Stimulated activated CD4-positive, alpha-beta T cell treated with anti-CD3 and anti-CD28 coated beads, TNF-alpha, amount 100 ng/mL, for 4 hours (primary cell): ENCODE measurements around the gene NPY4R.
"Not testable (repeated sequence)": the region's sequence is repeated elsewhere in the genome, so short reads cannot be mapped to it uniquely, and the experiment has no call there.

Source experiments
- DNase-seq, 3 experiments: peaks; one replicate each; pipeline ENCODE4 v3.0.0-alpha.2; 2020; ENCODE audit warnings: low read depth in 3 of 3

NPY4R gene, protein sequence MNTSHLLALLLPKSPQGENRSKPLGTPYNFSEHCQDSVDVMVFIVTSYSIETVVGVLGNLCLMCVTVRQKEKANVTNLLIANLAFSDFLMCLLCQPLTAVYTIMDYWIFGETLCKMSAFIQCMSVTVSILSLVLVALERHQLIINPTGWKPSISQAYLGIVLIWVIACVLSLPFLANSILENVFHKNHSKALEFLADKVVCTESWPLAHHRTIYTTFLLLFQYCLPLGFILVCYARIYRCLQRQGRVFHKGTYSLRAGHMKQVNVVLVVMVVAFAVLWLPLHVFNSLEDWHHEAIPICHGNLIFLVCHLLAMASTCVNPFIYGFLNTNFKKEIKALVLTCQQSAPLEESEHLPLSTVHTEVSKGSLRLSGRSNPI

DNA sequence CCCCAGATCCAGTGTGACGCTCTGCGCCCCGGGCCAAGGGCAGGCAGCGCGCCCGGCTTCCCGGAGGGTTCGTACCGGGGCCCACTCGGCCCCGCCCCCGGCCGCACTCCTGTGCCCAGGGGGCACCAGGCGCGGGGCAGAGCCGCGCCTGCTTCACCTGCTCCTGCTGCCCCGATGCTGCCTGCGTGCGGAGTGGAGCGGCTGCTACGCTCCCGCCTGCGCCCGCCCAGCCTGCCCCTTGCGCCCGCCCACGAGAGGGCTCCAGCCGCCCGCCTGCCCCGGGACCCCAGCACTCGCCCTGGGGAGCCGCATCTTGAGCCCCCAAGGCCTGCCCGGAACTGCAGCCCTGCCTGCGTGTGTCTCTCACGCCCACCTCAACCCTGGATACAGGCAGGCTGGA is at the start of gene NPY4R:
Gene NPY4R (minus strand): TSS at position 194 of the 400 bp plus-strand sequence. CDS start 3,323 bp downstream, outside the sequence.
- DNase-seq, result not testable (repeated sequence)

DNA sequence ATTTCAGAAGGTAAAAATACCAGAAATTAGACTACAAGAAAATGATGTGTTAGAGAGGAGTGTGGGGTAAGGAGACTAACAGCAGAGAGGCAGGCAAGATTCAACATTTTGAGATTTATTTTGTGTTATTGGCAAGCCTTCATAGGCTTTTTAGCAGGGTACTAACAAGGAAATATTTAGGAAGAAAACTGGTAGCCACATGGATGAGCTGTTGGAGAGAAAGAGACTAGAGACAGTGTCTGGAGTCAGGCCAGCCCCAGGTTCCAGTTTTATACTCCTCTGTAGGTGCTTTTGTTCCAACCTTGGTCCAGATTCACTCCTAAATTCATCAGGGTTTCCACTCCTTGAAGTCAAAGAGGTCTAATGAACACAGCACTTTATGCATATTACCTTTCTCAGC is 49.6 kb upstream of the NPY4R start:
- DNase-seq, result no peak

DNA sequence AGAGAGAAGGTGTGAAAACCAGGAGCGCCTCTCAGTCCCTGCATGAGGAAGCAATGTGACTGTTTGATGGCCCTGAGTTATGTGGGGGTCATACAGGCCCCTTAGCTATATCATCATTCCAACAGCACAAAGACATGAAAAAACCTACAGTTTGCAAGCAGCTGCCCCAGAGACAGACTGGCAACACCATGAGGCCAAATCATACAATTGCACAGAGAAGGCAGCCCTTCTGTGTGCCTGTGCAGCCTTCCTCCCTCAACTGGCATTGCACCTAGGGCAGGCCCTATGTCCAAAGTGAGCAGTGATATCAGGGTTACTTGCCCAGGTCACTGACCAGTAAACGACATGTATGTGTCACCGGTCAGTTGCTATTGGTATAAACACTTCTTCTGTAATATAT is 49.1 kb upstream of the NPY4R start:
- no peak for DNase-seq

DNA sequence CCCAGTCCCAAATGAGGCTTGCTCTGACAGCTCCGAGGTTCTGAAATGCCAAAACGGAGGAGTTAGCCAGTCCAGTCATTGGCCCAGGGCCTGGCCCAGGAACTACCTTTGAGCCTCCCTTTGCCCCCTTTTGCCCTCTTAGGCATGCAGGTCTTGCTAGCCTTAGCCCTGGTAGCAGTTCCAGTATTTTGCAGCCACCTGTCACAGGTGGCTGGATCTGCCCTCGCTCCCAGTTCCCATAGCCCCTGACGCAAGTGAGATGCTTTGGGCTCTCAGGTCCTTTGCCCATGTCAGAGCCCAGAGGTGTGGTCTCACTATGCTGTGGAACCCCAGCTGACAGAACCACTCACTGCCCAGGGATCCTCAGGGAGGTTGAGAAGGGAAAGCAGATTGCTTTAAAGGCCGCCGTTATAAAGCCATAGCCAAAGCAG is 48.7 kb upstream of the NPY4R start:
- DNase-seq, result no peak

DNA sequence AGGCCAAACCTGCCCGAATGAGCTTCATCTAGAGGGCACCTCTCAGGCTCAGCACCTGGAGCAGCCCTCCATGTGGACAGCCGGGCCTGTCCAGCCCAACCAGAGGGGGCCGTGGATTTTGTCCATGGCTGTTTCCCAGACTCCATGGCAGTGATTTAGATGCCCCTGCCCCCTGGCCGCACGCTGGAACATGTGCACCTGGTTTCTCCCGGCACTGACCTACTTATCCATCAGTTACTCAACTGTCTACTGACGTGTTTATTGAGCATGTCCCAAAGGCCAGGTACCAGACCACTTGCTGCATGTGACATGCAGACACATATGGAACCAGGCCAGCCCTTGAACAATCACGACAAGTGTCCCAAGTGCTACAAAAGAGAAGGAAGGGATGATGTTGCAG is 47.6 kb upstream of the NPY4R start:
- not testable (repeated sequence) for DNase-seq

DNA sequence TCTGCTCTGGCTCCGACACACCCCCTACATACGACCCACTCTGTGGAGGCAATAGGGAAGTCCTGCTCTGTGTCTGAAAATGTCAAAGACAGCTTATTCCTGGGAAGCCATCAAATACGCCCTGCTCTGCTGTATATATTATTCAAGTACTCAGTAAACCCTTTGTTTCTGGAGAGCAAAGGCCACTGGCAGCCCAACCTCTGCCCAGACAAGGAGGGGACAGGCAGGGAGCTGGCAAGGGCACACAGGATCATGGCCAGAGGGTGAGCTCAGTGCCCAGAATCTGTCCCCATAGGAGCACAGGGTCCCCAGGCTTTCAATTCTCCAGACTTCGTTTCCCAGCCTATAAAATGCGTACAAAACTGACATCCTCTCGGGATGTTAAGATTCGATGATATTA is 47.0 kb upstream of the NPY4R start:
- not testable (repeated sequence) for DNase-seq

DNA sequence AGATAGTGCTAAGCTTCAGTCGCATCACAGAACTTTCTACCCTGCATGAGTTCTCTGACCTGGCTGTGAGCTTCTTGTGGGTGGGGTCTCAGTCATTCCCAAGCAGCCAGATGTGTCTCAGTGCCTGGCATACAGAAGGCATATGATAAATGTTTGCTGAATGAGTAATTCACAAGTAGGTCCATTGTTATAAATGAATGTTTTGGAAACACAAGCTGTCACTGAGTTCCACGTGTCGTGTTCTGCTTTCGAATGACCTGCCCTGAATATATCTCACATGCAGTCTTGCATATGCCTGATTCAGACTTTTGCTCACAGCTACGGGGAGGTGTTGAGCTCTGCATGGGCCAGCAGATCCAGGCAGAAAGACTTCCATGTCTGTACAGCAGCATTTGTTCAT is 46.2 kb upstream of the NPY4R start:
- DNase-seq, result not testable (repeated sequence)

DNA sequence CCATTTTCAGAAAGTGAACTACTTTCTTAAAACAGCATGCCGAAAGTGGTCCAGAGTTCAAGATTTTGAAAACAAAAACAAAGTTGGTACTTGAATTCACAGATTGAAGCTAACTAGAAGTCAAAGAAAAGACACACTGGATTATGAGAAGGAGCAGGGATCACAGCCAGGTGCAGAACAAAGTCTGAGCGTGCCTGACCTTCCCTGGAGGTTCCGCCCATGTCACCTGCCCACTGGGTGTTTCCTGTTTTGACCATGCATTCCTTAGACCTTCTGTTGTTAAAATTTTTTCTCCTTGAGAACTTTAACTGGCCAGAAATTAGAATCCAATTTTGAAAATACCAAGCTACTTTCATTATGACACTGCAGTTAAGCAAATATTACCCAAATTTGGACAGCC is 34.2 kb upstream of the NPY4R start:
- not testable (repeated sequence) for DNase-seq

DNA sequence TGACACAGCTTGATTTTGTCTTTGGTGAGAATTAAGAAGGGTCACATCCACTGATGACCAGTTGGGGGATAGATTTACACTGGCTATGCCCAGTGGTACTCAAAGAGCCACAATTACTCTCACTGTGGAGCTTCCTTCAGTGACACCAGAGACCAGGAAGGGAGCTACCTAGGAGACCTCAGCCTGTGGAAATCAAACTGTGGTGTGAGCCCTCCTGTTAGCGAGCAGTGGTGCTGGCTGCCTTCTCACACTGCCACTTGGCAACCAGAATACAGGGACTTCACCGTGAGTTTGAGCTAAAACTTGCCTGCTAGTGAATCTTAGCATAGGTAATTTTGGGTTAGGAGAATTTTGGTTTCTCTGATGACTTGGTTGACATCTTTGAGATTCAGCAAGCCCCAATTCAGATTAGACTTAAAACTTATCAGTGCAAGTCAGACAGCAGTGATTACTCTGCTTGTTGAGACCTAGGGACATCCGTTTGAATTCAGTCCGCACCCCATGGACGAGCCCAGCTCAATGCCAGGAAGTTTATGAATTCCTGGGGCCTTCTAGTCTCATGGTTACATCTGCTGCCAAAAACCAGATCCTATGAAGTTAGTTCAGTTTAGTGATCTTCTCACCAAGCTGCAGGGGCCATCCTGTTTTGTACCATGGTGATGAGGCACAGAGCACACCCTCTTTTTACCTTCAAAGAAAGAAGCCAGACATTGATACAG is 33.4 kb upstream of the NPY4R start:
- DNase-seq, result not testable (repeated sequence)

DNA sequence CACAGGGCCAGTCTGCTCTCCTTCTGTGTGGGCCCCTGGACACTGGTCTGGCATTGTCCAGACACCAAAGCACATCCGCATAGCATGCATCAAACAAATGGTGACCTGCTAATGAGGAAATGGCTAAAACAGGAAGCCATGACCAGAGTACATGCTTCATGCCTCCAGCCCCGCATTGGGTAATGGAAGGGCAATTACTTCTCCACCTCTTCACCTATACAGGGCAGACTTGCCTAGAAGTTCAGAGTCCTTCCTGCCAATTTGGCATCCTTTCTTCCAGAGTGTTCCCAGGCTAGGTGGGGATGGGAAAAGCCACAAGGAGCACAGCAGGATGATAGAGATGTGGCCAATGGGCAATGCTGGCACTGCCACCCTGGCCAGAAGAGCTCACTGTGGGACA is 32.1 kb upstream of the NPY4R start:
- not testable (repeated sequence) for DNase-seq

DNA sequence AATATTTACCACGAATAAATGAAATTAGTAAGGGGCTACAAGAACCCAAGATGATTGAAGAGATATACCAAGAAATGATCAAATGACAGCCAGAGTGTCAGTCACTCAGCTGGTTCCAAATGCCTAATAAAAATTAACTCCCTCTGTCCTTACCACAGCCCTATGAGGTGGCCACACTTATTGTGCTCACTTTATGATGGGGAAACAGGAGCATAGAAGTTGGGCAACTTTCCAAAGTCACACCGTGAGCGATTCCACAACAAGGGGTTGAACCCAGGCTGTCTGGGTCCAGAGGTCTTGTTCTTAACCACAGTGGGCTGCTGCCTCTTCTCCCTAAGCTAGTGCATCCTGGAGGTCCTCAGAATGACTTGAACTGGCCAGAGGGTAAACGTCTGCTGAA is 31.6 kb upstream of the NPY4R start:
- DNase-seq, result not testable (repeated sequence)

DNA sequence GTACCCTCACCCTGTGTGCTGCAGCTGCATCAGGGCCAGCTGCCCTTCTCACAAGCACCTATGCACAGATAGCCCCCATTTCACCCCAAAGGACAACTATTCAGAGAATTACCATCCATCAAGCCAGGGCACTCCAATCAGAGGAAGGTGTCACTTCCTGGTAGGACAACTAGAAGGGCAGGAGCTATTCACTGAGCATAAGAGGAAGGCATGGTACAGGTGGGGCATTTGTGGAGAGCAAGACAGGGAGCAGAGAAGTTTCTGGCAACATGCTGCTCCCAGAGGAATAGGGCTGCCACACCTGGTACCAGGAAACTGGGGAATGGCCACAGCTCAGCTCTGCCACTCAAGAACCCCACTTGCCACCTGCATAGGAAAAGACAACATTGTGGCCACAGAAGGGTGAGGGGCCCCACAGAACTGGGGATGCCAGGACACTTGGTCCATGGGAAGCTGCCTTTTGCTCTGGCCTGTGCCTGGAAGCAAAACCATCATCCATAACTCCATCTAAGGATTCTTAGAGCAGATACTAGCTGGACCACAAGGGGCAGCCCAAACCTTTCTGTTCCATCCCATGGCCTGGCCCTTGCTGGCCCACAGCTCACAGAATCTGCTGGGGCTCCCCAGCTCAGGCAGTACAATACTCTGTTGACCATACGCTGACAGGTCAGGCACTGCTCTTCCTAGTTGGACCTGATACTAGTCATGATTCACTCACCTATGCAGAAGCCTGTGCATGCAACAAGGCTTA is 25.8 kb upstream of the NPY4R start:
- DNase-seq, result not testable (repeated sequence)

DNA sequence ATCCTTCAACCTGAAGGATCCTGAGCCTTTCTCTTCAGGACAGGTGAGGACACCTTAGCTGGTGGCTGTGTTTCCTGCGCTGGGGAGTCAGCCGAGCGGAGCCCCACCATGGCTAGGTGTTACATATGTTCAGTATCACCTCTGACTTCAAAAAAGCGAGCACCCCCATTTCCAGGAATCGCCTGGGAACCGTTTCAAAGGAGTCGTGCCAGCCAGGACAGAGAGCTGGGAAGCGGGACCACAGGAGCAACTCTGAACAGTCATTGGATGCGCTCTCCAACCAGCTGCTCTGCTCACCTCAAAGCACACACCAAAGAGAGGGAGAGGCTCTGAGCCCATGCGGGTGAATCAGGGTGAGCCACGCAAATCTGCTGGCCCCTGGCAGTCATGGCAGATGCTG is 24.5 kb upstream of the NPY4R start:
- DNase-seq, result not testable (repeated sequence)

DNA sequence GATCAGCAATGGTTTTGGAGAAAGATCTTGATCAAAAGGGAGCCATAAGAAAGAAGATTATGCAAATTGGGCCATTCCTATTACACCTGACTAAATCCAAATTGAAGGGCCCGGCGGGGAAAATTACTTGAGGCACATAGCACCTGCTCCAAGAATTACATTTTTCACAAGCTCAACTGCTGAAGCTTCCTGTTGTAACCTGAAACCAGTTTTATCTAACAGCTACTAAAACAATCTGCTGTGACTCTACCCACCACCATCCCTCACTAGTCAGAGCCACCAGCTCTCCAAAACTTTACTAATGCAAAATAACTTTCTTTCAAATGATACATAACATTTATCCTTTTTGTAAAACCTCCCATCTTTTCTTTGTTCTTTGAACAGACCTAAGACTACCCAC is 20.7 kb upstream of the NPY4R start:
- not testable (repeated sequence) for DNase-seq

DNA sequence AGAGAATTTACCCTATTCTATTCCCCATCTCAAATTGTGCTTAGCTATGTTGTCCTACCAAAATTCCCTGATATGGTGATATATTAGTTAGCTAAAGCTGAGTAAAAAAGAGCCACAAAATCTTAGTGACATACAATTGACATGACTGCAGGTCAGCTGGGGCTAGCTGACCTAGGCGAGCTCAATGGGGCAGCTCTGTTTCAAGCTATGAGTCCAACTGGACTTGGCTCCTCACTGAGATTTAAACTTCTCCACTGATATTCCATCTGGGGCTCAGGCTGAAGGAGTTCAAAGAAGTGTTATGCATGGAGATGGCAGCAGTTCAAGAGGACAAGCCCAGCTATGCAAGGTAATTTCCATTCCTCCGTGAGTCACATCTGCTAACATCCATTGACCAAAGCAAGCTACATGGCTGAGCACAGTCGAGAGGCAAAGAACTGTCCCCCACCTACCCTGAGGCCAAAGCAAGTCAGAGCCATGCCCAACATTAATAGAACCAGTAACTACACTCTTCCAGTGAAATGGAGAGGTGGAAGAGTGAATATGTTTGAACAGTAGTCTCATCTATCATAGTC is 9.1 kb upstream of the NPY4R start:
- not testable (repeated sequence) for DNase-seq

DNA sequence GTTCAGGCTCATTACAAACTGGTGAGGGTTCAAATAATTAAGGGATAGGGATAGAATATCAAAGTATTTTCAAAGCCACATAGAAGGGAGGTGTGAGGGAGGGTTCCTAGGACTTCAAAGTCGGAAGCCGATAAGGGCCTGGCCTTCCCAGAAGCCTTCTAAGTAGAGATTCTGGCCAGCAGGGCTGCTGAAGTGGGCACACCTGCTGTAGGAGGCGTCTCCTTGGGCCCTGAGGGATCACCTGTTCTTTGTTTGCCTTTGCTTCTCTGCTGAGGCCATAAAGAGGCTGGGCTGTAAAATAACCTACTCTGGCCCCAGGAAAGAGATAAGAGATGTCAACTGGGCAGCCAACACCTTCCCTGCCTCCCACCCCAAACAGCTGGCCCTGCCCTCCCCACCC is 8.0 kb upstream of the NPY4R start:
- DNase-seq, result not testable (repeated sequence)

DNA sequence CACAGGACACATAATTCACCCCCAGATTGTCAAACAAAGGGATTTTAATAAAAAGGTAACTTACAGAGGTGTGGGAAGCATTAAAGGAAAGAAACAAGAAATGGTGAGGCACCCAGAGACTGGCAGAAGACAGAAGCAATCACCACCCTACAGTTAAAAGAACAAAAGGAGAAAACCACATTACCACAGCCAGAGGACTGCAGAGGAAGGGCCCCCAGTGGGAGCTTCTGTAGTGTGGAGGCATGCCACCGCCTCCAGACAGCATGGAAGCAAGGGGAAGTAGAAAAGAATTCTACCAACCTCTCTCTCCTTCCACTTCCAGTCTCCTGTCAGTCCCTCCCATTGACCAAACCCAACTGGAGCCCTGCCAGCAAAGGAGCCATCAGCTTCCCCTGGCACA is 4.4 kb upstream of the NPY4R start:
- not testable (repeated sequence) for DNase-seq

DNA sequence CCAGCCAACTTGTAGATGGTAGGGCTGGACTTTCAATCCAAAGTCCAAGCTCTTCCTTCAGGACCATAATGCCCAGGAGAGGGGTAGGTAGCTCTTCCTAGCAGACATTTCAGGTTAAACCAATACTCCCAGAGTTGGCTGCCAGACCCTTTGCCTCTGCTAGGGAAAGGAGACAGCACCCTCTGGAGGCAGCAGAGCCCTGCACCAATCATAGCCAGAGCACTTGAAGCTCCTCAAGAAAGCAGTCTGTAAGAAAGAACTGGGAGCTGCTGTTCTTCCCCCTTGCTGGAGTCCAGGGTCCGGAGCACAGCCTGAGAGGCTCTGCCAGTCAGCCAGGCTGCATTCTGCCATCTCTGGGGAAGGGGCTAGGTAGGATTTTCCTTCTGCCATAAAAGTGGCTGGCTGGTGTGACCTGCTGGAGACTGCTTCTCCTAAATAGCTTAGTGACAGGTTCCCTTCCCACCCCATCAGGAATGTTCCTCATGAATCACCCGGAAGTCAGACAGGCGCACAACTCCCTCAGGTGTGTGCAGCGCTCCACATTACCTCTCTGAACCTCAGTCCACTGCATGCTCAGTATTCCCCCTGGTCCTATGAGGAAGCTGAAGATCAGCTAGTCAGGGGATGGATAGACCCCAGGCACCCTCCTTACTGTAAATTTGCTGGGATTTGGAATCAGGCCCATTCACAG is 2.5 kb upstream of the NPY4R start:
- not testable (repeated sequence) for DNase-seq

DNA sequence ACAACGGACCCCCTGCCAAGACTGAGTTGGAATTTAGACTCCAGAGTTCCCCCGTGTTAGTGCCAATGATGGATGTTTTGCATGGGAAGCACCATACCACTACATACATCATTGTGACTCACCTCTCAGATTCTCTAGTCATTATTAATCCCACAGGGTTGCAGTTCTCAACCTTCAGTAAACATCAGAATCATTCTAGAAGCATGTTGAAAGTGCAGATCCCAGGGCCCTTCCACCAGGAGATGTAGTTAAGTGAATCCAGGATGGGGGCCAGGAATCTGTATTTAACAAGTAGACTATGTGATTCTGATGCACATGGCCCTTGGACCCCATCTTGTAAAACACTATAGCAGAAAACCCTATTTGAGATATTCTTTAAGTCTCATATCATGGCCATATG is 2.1 kb downstream of the NPY4R start:
- DNase-seq, result not testable (repeated sequence)

DNA sequence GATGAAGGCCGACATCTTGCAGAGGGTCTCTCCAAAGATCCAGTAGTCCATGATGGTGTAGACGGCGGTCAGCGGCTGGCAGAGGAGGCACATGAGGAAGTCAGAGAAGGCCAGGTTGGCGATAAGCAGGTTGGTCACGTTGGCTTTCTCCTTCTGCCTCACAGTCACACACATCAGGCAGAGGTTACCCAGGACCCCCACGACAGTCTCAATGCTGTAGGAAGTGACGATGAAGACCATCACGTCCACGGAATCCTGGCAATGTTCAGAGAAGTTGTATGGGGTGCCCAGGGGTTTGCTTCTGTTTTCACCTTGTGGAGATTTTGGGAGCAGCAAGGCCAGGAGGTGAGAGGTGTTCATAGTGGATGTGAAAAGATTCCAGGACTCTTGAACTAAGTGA is 3.5 kb downstream of the NPY4R start:
- not testable (repeated sequence) for DNase-seq

DNA sequence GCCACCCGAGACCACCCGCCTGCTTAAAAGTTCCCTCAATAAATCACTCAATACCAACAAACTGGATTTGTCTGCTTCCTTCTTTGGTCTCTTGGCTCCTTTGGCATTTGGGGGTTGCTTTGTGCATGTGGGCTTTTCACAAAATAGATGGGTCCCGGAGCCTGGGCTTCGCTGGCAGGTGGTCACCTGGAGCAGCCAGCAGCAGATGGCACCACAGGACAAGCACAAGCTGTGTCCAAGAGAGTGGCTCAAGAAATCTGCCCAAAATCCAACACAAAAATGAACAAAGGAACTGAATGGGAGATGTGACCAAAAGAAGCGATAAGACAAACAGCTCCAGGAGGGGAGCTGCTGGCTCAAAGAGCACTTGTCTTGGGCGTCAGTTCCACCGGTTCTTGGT is 6.2 kb downstream of the NPY4R start:
- not testable (repeated sequence) for DNase-seq
